DND-41 (cell line): ENCODE results near the gene BAG2.

ENCODE experiments used
- ATAC-seq: fragments of 200-7000 bp; cut with Tn5 transposase; 3 replicates; pipeline ENCODE4 v1.9.1; 2021; ENCODE audit warnings: low read depth; ENCODE audit not compliant: insufficient read depth
- DNase-seq: peaks from one replicate; pipeline ENCODE4 v3.0.0-alpha.2; 2020
- H2AFZ ChIP-seq: 2 replicates; pipeline ENCODE4 v1.6.0; 2012; ENCODE audit warnings: low read depth, low read length
- H3K27ac ChIP-seq: 2 replicates; pipeline ENCODE4 v1.5.1; 2012; ENCODE audit warnings: low read length, inconsistent platforms
- H3K27me3 ChIP-seq: fragments of 200-600 bp; sonication (generic); 2 replicates; pipeline ENCODE4 v1.6.0; 2012; ENCODE audit warnings: low read length, mild to moderate bottlenecking, inconsistent platforms; ENCODE audit not compliant: insufficient read depth, poor library complexity
- H3K36me3 ChIP-seq: 2 replicates; pipeline ENCODE4 v1.5.1; 2012; ENCODE audit warnings: low read length, inconsistent platforms; ENCODE audit not compliant: insufficient read depth
- H3K4me1 ChIP-seq: 2 replicates; pipeline ENCODE4 v1.5.1; 2012; ENCODE audit warnings: mild to moderate bottlenecking, low read length; ENCODE audit not compliant: insufficient read depth
- H3K4me2 ChIP-seq: 2 replicates; pipeline ENCODE4 v1.6.0; 2012; ENCODE audit warnings: mild to moderate bottlenecking, moderate library complexity, low read length, inconsistent platforms; ENCODE audit not compliant: insufficient read depth
- H3K4me3 ChIP-seq, 2 experiments: fragments of 200-600 bp in 1 of 2; shearing (Covaris generic) in 1 of 2; 2 replicates each; pipeline ENCODE4 v1.5.1; 2012 to 2016; ENCODE audit warnings: inconsistent platforms in 2 of 2, low read length in 2 of 2, mild to moderate bottlenecking in 2 of 2, low read depth in 1 of 2, moderate library complexity in 1 of 2
- H3K79me2 ChIP-seq: 2 replicates; pipeline ENCODE4 v1.6.0; 2012; ENCODE audit warnings: low read length, inconsistent platforms; ENCODE audit not compliant: insufficient read depth
- H3K9ac ChIP-seq: 2 replicates; pipeline ENCODE4 v1.6.0; 2012; ENCODE audit warnings: low read depth, mild to moderate bottlenecking, inconsistent platforms, low read length, moderate library complexity
- H3K9me3 ChIP-seq: 2 replicates; pipeline ENCODE4 v1.5.1; 2012; ENCODE audit warnings: low read length, moderate library complexity, mild to moderate bottlenecking, inconsistent platforms; ENCODE audit not compliant: insufficient read depth, severe bottlenecking
- H4K20me1 ChIP-seq: 2 replicates; pipeline ENCODE4 v1.6.0; 2012; ENCODE audit warnings: low read length; ENCODE audit not compliant: insufficient read depth
- CTCF ChIP-seq: IDR thresholded peaks from 2 replicates; pipeline ENCODE4 v1.5.1; 2012; ENCODE audit warnings: borderline replicate concordance, low read length, moderate library complexity, mild to moderate bottlenecking; ENCODE audit not compliant: poor library complexity, severe bottlenecking; ENCODE audit errors: extremely low read depth
- EZH2 ChIP-seq: IDR thresholded peaks from 3 replicates; pipeline ENCODE4 v1.6.1; 2012; ENCODE audit warnings: borderline replicate concordance, low read depth, mild to moderate bottlenecking, moderate library complexity, low read length, inconsistent platforms; ENCODE audit not compliant: severe bottlenecking

BAG2 gene

GRCh38 chr6:57193177-57193576, 21.1 kb downstream of the BAG2 start:
- H3K9me3 ChIP-seq, result no peaks in the 10 kb centered on the region
- peaks cover 46% of the 10 kb centered on the region for H3K36me3 ChIP-seq
- H2AFZ ChIP-seq, result no peak overlapping the region
- no peaks in the 10 kb centered on the region for H3K79me2 ChIP-seq
- H3K9ac ChIP-seq, result no peak overlapping the region
- no peak for DNase-seq
- H3K27ac ChIP-seq, result no peak overlapping the region
- H3K27me3 ChIP-seq, result no peaks in the 10 kb centered on the region
- H3K4me3 ChIP-seq, result no peak overlapping the region
- no peaks in the 10 kb centered on the region for H3K4me1 ChIP-seq
- H3K4me2 ChIP-seq, result no peak overlapping the region
- no peak for ATAC-seq
- no peaks in the 10 kb centered on the region; the same call in 1 of the 2 replicates for H4K20me1 ChIP-seq
- no peak for TF ChIP-seq CTCF
- TF ChIP-seq EZH2, result no peak

GRCh38 chr6:57195457-57195856, 23.3 kb downstream of the BAG2 start:
- no peaks in the 10 kb centered on the region for H3K27me3 ChIP-seq
- peaks cover 30% of the 10 kb centered on the region for H3K36me3 ChIP-seq
- no peak for ATAC-seq
- H3K79me2 ChIP-seq, result no peaks in the 10 kb centered on the region
- no peak overlapping the region for H3K27ac ChIP-seq
- H3K4me2 ChIP-seq, result no peak overlapping the region
- no peaks in the 10 kb centered on the region for H3K4me1 ChIP-seq
- H3K9me3 ChIP-seq, result no peaks in the 10 kb centered on the region
- no peak overlapping the region for H3K9ac ChIP-seq
- TF ChIP-seq EZH2, result no peak
- TF ChIP-seq CTCF, result no peak
- H3K4me3 ChIP-seq, result no peak overlapping the region
- no peak overlapping the region for H2AFZ ChIP-seq
- no peaks in the 10 kb centered on the region; the same call in 1 of the 2 replicates for H4K20me1 ChIP-seq
- no peak for DNase-seq

- Histone ChIP-seq H3K9me3 (no peaks in the 10 kb centered on the region), H3K4me1 (no peaks in the 10 kb centered on the region), H3K27ac (no peak overlapping the region), H2AFZ (no peak overlapping the region), H3K79me2 (0 out of 2 replicates have a peak, but pooled peaks cover 2% of the 10 kb centered on the region), H3K4me3 (no peak overlapping the region), H3K4me2 (no peak overlapping the region), H3K9ac (no peak overlapping the region), H3K36me3 (peaks cover 2% of the 10 kb centered on the region; the same call in 1 of the 2 replicates), H4K20me1 (no peaks in the 10 kb centered on the region; the same call in 1 of the 2 replicates), H3K27me3 (no peaks in the 10 kb centered on the region)
- peak; percentile 33; the same call in 2 of the 3 replicates for ATAC-seq
- DNase-seq, result no peak
- TF ChIP-seq CTCF (no peak), EZH2 (no peak)
Observed at GRCh38 chr6:57198926-57199636, 27.0 kb downstream of the BAG2 start.
